K562 (cell line): Measurements from ENCODE around the gene ZSWIM1. TPM values are rescaled to one million over a fixed set of nuclear protein-coding genes. Genes with fewer than 3 reads are reported as not detected.

Source experiments
- ATF2 ChIP-seq: sonication (generic); formaldehyde crosslinking; IDR thresholded peaks from 2 replicates; pipeline ENCODE4 v1.8.1; 2022; ENCODE audit warnings: missing genetic modification reagents
- E4F1 ChIP-seq: fragments of 250-450 bp; sonication (Bioruptor Pico); IDR thresholded peaks from 2 replicates; pipeline ENCODE4 v1.5.0; 2021; ENCODE audit warnings: mild to moderate bottlenecking, borderline replicate concordance
- FOXJ2 ChIP-seq: fragments of 200-800 bp; sonication (Bioruptor generic); IDR thresholded peaks from 2 replicates; pipeline ENCODE4 v1.6.1; 2016; ENCODE audit warnings: missing genetic modification characterization, missing compliant biosample characterization
- GABPB1 ChIP-seq: sonication (generic); formaldehyde crosslinking; IDR thresholded peaks from 2 replicates; pipeline ENCODE4 v1.8.0; 2022; ENCODE audit warnings: mild to moderate bottlenecking, missing genetic modification reagents
- GTF3C2 ChIP-seq: IDR thresholded peaks from 3 replicates; pipeline ENCODE4 v1.6.1; 2011; ENCODE audit warnings: borderline replicate concordance, mild to moderate bottlenecking, moderate library complexity; ENCODE audit not compliant: insufficient read length; ENCODE audit errors: extremely low read depth
- HDAC3 ChIP-seq: fragments of 450-650 bp; IDR thresholded peaks from 2 replicates; pipeline ENCODE4 v1.6.1; 2018; ENCODE audit warnings: borderline replicate concordance, mild to moderate bottlenecking, moderate library complexity; ENCODE audit not compliant: partially characterized antibody
- HNRNPUL1 ChIP-seq: fragments of 200-400 bp; formaldehyde crosslinking; IDR thresholded peaks from 2 replicates; pipeline ENCODE4 v1.6.1; 2017; ENCODE audit warnings: low read length
- KLF13 ChIP-seq: fragments of 450-650 bp; IDR thresholded peaks from 2 replicates; pipeline ENCODE4 v1.6.1; 2016; ENCODE audit warnings: missing genetic modification characterization, low read depth, mild to moderate bottlenecking, missing compliant biosample characterization, moderate library complexity, borderline replicate concordance
- PCBP1 ChIP-seq: fragments of 200-400 bp; formaldehyde crosslinking; IDR thresholded peaks from 2 replicates; pipeline ENCODE4 v1.6.1; 2018; ENCODE audit warnings: mild to moderate bottlenecking, low read depth, low read length; ENCODE audit not compliant: poor library complexity, severe bottlenecking
- RNF2 ChIP-seq: sonication (generic); IDR thresholded peaks from 2 replicates; pipeline ENCODE4 v1.6.1; 2016
- ZNF140 ChIP-seq: fragments of 250-450 bp; sonication (Bioruptor Pico); IDR thresholded peaks from 2 replicates; pipeline ENCODE4 v1.8.0; 2021; ENCODE audit warnings: moderate library complexity, mild to moderate bottlenecking, inconsistent platforms
- ZNF217 ChIP-seq: sonication (generic); formaldehyde crosslinking; IDR thresholded peaks from 2 replicates; pipeline ENCODE4 v1.8.0; 2022; ENCODE audit warnings: mild to moderate bottlenecking, missing genetic modification reagents
- ZNF316 ChIP-seq: fragments of 450-650 bp; IDR thresholded peaks from 2 replicates; pipeline ENCODE4 v1.6.1; 2016
- ZNF561 ChIP-seq: fragments of 450-650 bp; formaldehyde crosslinking; conservative IDR thresholded peaks from 2 replicates; pipeline ENCODE4 v1.4.0; 2020; ENCODE audit warnings: mild to moderate bottlenecking, moderate library complexity
- polyA plus RNA-seq, 8 experiments: library from polyadenylated mRNA; depleted of rRNA in 4 of 8; stranded (reverse) in 5 of 8; unstranded in 3 of 8; fragments of >200 nt; fragmentation: Nextera tagmentation in 2 of 8; fragmentation: Illumina TruSeq in 1 of 8; extraction: Ambion mirVana in 2 of 8; extraction: Trizol in 1 of 8; gene quantifications; 2 replicates each; pipeline versions ENCODE4 v1.2.1 to v1.2.3, GENCODE V29; 2011 to 2014; ENCODE audit warnings: inconsistent platforms in 1 of 8, missing spikeins in 1 of 8
- total RNA-seq, 7 experiments: library from RNA; depleted of rRNA in 6 of 7; stranded (reverse); fragments of >200 nt in 6 of 7; fragmentation: Illumina TruSeq in 2 of 7; extraction: Trizol in 2 of 7; gene quantifications; 2 replicates each; pipeline versions ENCODE4 v1.2.1 to v1.2.3, GENCODE V29; 2011 to 2021; ENCODE audit warnings: low replicate concordance in 1 of 7
- TF ChIP-seq, protein P1 (sequence below): fragments of 250-450 bp; sonication (Bioruptor Pico); IDR thresholded peaks from 2 replicates; pipeline ENCODE4 v1.8.0; 2022; ENCODE audit warnings: moderate library complexity, mild to moderate bottlenecking, inconsistent platforms
- TF ChIP-seq, protein P2 (sequence below): sonication (generic); formaldehyde crosslinking; IDR thresholded peaks from 2 replicates; pipeline ENCODE4 v1.8.0; 2022; ENCODE audit warnings: mild to moderate bottlenecking, missing genetic modification reagents, borderline replicate concordance

Gene ZSWIM1
- total and polyA plus RNA-seq, 9 of the 15 experiments (the other 6 are each of a cell fraction or from before 2014, with no cell fraction given) = 2.5 to 15.6 (median 9.5) TPM

DNA sequence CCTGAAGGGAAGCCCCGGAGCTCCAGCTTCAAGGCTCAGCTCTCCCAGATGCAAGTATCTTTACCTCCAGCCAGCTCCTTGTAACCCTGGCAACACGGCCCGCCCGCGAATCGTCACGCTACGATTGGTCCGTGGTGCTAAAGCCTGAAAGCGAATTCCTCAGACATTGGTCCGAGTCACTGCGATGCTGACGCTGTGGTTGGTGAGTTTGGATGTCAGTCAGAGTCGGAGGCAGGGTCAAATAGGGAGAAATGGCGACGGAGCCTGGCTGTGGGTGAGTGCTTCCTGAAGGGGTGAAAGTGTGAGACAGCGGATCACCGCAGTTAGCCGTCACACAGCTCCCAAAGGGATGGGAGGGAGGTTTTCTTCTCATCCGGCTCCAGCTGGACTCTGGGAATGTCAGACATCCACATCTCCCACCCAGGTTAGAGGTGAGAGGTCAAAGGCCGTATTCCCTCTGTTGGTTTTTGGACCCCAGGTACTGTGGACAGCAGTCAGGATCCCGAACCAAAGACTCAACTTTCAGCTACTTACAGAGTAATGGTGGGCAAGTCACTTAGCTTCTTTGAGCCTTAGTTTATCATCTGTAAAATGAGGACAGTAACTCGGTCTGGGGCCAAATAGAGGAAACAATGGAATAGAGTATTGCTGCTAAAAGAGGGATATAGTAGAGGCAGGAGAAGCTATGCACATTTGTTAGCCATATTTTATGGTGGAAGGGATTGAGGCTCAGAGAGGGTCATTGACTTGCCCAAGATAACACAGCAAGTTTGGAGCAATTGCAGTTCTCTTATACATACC is at the start of gene ZSWIM1 (continued):
- TF ChIP-seq ATF2 (no peak), HDAC3 (no peak), RNF2 (no peak), ZNF316 (no peak), E4F1 (CRISPR knock-in tag) (no peak), FOXJ2 (tag) (0 out of 2 replicates have a peak, but pooled peaks have one; percentile 44), HNRNPUL1 (no peak), ZNF217 (CRISPR knock-in tag) (no peak), PCBP1 (no peak), KLF13 (no peak), ZNF561 (CRISPR knock-in tag) (no peak), GABPB1 (CRISPR knock-in tag) (peak; percentile 59; the same call in 1 of the 2 replicates), ZNF140 (CRISPR knock-in tag) (no peak), GTF3C2 (no peak)
- TF ChIP-seq, protein P1, sequence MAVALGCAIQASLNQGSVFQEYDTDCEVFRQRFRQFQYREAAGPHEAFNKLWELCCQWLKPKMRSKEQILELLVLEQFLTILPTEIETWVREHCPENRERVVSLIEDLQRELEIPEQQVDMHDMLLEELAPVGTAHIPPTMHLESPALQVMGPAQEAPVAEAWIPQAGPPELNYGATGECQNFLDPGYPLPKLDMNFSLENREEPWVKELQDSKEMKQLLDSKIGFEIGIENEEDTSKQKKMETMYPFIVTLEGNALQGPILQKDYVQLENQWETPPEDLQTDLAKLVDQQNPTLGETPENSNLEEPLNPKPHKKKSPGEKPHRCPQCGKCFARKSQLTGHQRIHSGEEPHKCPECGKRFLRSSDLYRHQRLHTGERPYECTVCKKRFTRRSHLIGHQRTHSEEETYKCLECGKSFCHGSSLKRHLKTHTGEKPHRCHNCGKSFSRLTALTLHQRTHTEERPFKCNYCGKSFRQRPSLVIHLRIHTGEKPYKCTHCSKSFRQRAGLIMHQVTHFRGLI (CRISPR knock-in tag) = no peak
- TF ChIP-seq, protein P2, sequence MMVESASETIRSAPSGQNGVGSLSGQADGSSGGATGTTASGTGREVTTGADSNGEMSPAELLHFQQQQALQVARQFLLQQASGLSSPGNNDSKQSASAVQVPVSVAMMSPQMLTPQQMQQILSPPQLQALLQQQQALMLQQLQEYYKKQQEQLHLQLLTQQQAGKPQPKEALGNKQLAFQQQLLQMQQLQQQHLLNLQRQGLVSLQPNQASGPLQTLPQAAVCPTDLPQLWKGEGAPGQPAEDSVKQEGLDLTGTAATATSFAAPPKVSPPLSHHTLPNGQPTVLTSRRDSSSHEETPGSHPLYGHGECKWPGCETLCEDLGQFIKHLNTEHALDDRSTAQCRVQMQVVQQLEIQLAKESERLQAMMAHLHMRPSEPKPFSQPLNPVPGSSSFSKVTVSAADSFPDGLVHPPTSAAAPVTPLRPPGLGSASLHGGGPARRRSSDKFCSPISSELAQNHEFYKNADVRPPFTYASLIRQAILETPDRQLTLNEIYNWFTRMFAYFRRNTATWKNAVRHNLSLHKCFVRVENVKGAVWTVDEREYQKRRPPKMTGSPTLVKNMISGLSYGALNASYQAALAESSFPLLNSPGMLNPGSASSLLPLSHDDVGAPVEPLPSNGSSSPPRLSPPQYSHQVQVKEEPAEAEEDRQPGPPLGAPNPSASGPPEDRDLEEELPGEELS = no peak
